Fibroblast of lung (primary cell): ENCODE results near the gene LGALS3BP. TPM values are rescaled to one million over a fixed set of nuclear protein-coding genes. Genes with fewer than 3 reads are reported as not detected.

Experiments
- DNase-seq, 2 donors: peaks; one replicate each; pipeline versions ENCODE4 v3.0.0 to v3.0.0-alpha.2; 2010; ENCODE audit warnings: low read depth in 2 of 2
- H2AFZ ChIP-seq: 2 replicates; pipeline ENCODE4 v1.5.1; 2012; ENCODE audit warnings: low read length, control low read depth, inconsistent platforms
- H3K27ac ChIP-seq: 2 replicates; pipeline ENCODE4 v1.5.1; 2011; ENCODE audit warnings: low read length, control low read depth; ENCODE audit not compliant: insufficient read depth
- H3K27me3 ChIP-seq: 2 replicates; pipeline ENCODE4 v1.5.1; 2011; ENCODE audit warnings: mild to moderate bottlenecking, low read length; ENCODE audit not compliant: control insufficient read depth, insufficient read depth
- H3K36me3 ChIP-seq: 2 replicates; pipeline ENCODE4 v1.5.1; 2011; ENCODE audit warnings: low read length; ENCODE audit not compliant: control insufficient read depth, insufficient read depth
- H3K4me1 ChIP-seq: 2 replicates; pipeline ENCODE4 v1.5.1; 2011; ENCODE audit warnings: low read length; ENCODE audit not compliant: control insufficient read depth, insufficient read depth; ENCODE audit errors: extremely low read depth
- H3K4me2 ChIP-seq: 2 replicates; pipeline ENCODE4 v1.5.1; 2011; ENCODE audit warnings: low read length, control low read depth; ENCODE audit not compliant: insufficient read depth; ENCODE audit errors: extremely low read depth
- H3K4me3 ChIP-seq, 4 experiments: fragments of 200-600 bp in 1 of 4; sonication (generic) in 1 of 4; replicated peaks in 1 of 4; 2 replicates each; pipeline ENCODE4 v1.5.1; 2011 to 2016; ENCODE audit warnings: low read length in 4 of 4, low read depth in 3 of 4, mild to moderate bottlenecking in 3 of 4, control low read depth in 2 of 4, inconsistent platforms in 1 of 4, mixed read lengths in 1 of 4; ENCODE audit not compliant: insufficient read depth in 1 of 4; ENCODE audit errors: control extremely low read depth in 1 of 4
- H3K79me2 ChIP-seq: 2 replicates; pipeline ENCODE4 v1.5.1; 2012; ENCODE audit warnings: mild to moderate bottlenecking, low read length, inconsistent platforms; ENCODE audit not compliant: control insufficient read depth, insufficient read depth
- H3K9ac ChIP-seq: 2 replicates; pipeline ENCODE4 v1.5.1; 2011; ENCODE audit warnings: mild to moderate bottlenecking, low read length, control low read depth; ENCODE audit not compliant: insufficient read depth
- H3K9me3 ChIP-seq: 2 replicates; pipeline ENCODE4 v1.5.1; 2012; ENCODE audit warnings: low read depth, low read length; ENCODE audit not compliant: control insufficient read depth, insufficient read depth
- H4K20me1 ChIP-seq: 2 replicates; pipeline ENCODE4 v1.5.1; 2011; ENCODE audit warnings: low read length; ENCODE audit not compliant: control insufficient read depth, insufficient read depth; ENCODE audit errors: extremely low read depth
- EZH2 ChIP-seq: IDR thresholded peaks from 2 replicates; pipeline ENCODE4 v1.5.1; 2012; ENCODE audit warnings: low read length, control low read depth, mild to moderate bottlenecking; ENCODE audit errors: missing control alignments
- polyA plus RNA-seq, 2 donors: library from polyadenylated mRNA; depleted of rRNA in 1 of 2; stranded (reverse) in 1 of 2; unstranded in 1 of 2; fragments of >200 nt; gene quantifications; 2 replicates each; pipeline ENCODE4 v1.2.1, GENCODE V29; 2011 to 2012; ENCODE audit warnings: missing spikeins in 1 of 2
- total RNA-seq: library from RNA; depleted of rRNA; stranded (reverse); fragments of >200 nt; gene quantifications from 2 replicates; pipeline ENCODE4 v1.2.1, GENCODE V29; 2014
- TF ChIP-seq, protein P1 (sequence below), 2 donors: IDR thresholded peaks in 1 of 2; conservative IDR thresholded peaks in 1 of 2; 1 replicate in 1 of 2; 2 replicates in 1 of 2; pipeline ENCODE4 v1.5.1; 2011 to 2012; ENCODE audit warnings: low read length in 2 of 2, control low read depth in 1 of 2, inconsistent platforms in 1 of 2, low read depth in 1 of 2, mild to moderate bottlenecking in 1 of 2

LGALS3BP gene
- total and polyA plus RNA-seq, 2 donors (not counting 1 experiment from before 2014, with no cell fraction given) = 128 to 387 TPM

DNA sequence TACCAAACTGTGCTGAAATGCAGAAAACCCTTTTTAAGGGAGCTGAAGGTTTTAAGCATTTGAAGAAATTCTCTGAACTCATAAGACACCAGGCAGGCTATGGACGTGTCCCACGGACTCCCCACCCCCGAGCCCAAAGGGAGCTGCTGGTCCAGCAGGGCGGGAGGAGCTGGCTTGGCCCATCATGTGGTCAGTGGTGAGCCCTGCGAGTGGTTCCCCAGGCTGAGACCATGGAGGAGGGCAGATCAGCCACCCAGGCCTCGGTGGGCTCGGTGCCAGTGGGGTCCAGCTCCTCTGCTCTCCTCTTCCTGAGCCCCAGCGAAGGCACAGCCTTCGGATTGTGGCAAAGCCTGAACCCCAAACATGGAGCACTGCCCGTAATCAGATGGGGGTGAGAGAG, 27.0 kb downstream of the LGALS3BP start:
- Histone ChIP-seq H3K4me1 (peaks cover 9% of the 10 kb centered on the region), H3K4me2 (no peak overlapping the region), H3K27ac (no peak overlapping the region), H3K79me2 (no peaks in the 10 kb centered on the region), H4K20me1 (no peaks in the 10 kb centered on the region), H3K9me3 (peaks cover 1% of the 10 kb centered on the region), H3K27me3 (no peaks in the 10 kb centered on the region), H3K36me3 (no peaks in the 10 kb centered on the region), H3K9ac (no peak overlapping the region), H3K4me3 (no peak overlapping the region), H2AFZ (no peak overlapping the region)
- no peak for TF ChIP-seq EZH2
- TF ChIP-seq, protein P1, sequence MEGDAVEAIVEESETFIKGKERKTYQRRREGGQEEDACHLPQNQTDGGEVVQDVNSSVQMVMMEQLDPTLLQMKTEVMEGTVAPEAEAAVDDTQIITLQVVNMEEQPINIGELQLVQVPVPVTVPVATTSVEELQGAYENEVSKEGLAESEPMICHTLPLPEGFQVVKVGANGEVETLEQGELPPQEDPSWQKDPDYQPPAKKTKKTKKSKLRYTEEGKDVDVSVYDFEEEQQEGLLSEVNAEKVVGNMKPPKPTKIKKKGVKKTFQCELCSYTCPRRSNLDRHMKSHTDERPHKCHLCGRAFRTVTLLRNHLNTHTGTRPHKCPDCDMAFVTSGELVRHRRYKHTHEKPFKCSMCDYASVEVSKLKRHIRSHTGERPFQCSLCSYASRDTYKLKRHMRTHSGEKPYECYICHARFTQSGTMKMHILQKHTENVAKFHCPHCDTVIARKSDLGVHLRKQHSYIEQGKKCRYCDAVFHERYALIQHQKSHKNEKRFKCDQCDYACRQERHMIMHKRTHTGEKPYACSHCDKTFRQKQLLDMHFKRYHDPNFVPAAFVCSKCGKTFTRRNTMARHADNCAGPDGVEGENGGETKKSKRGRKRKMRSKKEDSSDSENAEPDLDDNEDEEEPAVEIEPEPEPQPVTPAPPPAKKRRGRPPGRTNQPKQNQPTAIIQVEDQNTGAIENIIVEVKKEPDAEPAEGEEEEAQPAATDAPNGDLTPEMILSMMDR (conservative IDR thresholded peaks at IDR 0.05 in 1 of 2, IDR thresholded peaks at IDR 0.05 in 1 of 2; ENCODE audit: low read depth in 1 of 2, low read length in 2 of 2) = no peak
- no peak for DNase-seq

DNA sequence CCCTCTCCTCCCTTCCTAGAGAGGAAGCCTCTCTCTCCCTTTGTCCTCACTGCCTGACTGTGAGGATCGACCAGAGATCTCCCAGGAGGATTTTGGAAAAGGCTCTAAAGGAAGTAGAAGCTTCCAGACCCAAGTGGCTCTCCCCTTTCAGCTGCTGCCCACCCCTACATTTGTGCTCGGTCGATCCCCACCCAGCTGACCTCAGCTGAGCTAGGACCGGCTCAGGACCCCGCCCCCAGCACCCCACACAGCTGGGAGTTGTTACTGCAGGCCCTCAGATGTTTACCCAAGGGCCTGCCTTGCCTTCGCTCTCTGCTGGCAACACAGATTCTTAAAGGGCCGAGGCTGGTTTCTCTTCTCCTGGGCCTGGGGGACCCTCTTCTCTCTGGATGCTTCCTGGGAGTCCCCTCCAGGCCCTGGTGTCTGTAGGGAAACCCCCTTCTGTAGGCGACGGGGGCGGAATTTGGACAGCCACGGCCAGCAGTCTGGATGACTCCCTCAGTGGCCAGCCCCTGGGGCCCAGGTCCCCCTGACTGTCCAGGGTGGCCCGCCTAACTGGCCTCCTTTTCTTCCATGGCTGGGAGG, 27.7 kb downstream of the LGALS3BP start:
- Histone ChIP-seq H3K4me3 (no peak overlapping the region), H4K20me1 (no peaks in the 10 kb centered on the region), H3K9ac (no peak overlapping the region), H2AFZ (no peak overlapping the region), H3K36me3 (no peaks in the 10 kb centered on the region), H3K4me1 (peaks cover 9% of the 10 kb centered on the region), H3K79me2 (no peaks in the 10 kb centered on the region), H3K27ac (no peak overlapping the region), H3K9me3 (peaks cover 1% of the 10 kb centered on the region), H3K4me2 (no peak overlapping the region), H3K27me3 (no peaks in the 10 kb centered on the region)
- DNase-seq = peak in 1 of 2 donors; percentile 71
- TF ChIP-seq, protein P1 (conservative IDR thresholded peaks at IDR 0.05 in 1 of 2, IDR thresholded peaks at IDR 0.05 in 1 of 2; ENCODE audit: low read depth in 1 of 2, low read length in 2 of 2) = no peak
- TF ChIP-seq EZH2 = no peak

DNA sequence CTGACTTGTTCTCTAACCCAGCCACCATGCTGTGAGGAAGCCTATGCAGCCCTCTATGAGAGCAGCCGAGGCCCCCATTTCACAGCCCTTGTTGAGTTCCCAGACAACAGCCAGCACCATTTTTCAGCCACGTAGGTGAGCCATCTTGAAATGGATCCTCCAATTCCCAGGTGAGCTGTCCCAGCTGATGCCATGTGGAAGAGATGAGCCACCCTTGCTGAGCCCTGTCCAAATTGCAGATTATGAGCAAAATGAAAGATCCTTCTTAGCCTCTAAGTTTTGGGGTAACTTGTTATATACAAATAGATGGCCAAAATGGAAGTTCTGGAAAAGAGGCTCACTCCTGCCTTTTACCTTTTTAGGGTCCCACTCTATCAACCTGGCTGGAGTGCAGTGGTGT, 28.9 kb downstream of the LGALS3BP start:
- no peaks in the 10 kb centered on the region for H4K20me1 ChIP-seq
- H2AFZ ChIP-seq = no peak overlapping the region
- no peaks in the 10 kb centered on the region for H3K36me3 ChIP-seq
- no peak overlapping the region for H3K27ac ChIP-seq
- H3K27me3 ChIP-seq = no peaks in the 10 kb centered on the region
- H3K4me3 ChIP-seq = no peak overlapping the region
- H3K4me1 ChIP-seq = peaks cover 5% of the 10 kb centered on the region
- no peak overlapping the region for H3K9ac ChIP-seq
- H3K4me2 ChIP-seq = no peak overlapping the region
- TF ChIP-seq, protein P1 (conservative IDR thresholded peaks at IDR 0.05 in 1 of 2, IDR thresholded peaks at IDR 0.05 in 1 of 2; ENCODE audit: low read depth in 1 of 2, low read length in 2 of 2) = no peak
- TF ChIP-seq EZH2 = no peak
- DNase-seq = no peak
- H3K9me3 ChIP-seq = peaks cover 1% of the 10 kb centered on the region
- H3K79me2 ChIP-seq = no peaks in the 10 kb centered on the region
